GM13977 (cell line): ENCODE results near the gene OR10A5.
"Not testable (repeated sequence)": the region's sequence is repeated elsewhere in the genome, so short reads cannot be mapped to it uniquely, and the experiment has no call there.

Experiments used
- DNase-seq: peaks from one replicate; pipeline ENCODE4 v3.0.0; 2012; ENCODE audit warnings: low spot score
- in situ Hi-C: fragments of 300-500 bp; cut with MboI; formaldehyde crosslinking; loops from one replicate; pipeline ENCODE4 v1.12.0; 2022; ENCODE audit warnings: low sequenced_read_pairs, low pct_unique_long_range_greater_than_20kb, mixed read lengths, inconsistent platforms; ENCODE audit not compliant: unreplicated experiment
- TF ChIP-seq, protein P1 (sequence below): IDR thresholded peaks from 2 replicates; pipeline ENCODE4 v1.5.1; 2012; ENCODE audit warnings: mild to moderate bottlenecking, control low read depth; ENCODE audit not compliant: insufficient read depth; ENCODE audit errors: extremely low read depth, missing control alignments

Gene OR10A5

DNA sequence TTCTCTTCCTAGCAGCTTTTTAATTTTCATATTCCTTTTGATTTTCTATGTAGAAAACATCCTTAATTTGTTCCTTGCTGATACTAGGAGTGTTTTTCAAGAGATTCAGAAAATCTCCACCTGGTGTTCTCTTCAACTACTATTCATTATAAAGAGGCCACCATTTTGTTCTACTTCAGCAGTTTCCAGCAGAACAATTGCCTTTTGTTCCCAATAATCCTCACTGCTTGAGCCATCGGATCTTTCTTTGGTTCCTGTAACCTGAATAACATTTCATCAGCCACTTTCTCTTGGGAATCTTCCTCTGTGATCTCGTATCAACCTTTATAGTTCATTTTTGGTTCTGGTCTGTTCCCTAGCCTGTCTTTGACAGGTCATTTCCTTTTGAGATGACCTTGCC lies 1.8 kb upstream of the OR10A5 start:
- in situ Hi-C loops, result no loop called here
- TF ChIP-seq, protein P1, sequence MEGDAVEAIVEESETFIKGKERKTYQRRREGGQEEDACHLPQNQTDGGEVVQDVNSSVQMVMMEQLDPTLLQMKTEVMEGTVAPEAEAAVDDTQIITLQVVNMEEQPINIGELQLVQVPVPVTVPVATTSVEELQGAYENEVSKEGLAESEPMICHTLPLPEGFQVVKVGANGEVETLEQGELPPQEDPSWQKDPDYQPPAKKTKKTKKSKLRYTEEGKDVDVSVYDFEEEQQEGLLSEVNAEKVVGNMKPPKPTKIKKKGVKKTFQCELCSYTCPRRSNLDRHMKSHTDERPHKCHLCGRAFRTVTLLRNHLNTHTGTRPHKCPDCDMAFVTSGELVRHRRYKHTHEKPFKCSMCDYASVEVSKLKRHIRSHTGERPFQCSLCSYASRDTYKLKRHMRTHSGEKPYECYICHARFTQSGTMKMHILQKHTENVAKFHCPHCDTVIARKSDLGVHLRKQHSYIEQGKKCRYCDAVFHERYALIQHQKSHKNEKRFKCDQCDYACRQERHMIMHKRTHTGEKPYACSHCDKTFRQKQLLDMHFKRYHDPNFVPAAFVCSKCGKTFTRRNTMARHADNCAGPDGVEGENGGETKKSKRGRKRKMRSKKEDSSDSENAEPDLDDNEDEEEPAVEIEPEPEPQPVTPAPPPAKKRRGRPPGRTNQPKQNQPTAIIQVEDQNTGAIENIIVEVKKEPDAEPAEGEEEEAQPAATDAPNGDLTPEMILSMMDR, result no peak
- DNase-seq, result no peak

DNA sequence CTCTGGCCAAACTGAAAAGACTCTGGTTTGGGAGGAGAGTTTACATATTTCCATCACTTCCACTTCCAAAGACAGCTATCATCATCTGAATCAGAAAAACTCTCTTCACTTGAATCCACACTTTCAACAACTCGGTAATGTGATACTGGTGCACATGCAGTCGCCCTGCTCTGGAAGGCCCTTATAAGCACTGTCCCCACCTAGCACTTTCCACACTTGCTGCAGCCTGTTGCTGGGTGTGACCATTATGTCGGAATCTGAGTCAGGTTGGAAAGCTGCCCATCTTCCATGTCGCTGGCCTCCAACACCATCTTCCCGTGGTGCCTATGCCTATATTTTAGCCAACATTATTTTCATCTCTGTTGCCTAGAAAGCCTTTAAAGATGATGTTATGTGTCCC lies 1.1 kb upstream of the OR10A5 start:
- TF ChIP-seq, protein P1, result no peak
- DNase-seq, result no peak
- in situ Hi-C loops, result no loop called here

DNA sequence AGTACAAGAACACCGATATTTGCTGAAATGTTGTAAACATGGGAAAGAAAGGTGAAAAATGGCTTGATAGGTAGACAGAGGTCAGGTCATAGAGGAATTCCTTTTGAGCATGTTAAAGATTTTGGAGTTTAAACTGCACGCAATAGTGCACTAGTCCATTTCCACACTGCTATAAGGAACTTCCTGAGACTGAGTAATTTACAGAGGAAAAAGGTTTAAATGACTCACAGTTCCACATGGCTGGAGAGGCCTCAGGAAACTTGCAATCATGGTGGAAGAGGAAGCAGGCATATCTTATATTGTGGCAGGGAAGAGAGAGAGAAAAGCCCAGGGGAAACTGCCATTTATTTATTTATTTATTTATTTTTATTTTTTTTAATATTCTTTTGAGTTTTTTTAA lies 5.0 kb downstream of the OR10A5 start:
- no peak for DNase-seq
- in situ Hi-C loops, result no loop called here
- TF ChIP-seq, protein P1, result no peak

DNA sequence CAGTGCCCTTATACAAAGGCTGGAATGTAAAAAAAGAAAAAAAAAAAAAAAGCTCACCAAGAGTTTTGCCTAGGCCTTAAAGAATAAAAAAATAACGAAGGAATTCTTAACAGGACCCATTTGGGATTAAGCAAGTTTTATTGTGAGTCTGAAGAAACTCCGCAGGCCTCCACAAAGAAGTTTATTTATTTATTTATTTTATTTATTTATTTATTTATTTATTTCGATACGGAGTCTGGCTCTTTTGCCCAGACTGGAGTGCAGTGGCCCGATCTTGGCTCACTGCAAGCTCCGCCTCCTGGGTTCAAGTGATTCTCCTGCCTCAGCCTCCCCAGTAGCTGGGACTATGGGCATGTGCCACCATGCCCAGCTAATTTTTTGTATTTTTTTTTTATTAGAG lies 9.3 kb downstream of the OR10A5 start:
- in situ Hi-C loops, DNase-seq: not testable (repeated sequence)

DNA sequence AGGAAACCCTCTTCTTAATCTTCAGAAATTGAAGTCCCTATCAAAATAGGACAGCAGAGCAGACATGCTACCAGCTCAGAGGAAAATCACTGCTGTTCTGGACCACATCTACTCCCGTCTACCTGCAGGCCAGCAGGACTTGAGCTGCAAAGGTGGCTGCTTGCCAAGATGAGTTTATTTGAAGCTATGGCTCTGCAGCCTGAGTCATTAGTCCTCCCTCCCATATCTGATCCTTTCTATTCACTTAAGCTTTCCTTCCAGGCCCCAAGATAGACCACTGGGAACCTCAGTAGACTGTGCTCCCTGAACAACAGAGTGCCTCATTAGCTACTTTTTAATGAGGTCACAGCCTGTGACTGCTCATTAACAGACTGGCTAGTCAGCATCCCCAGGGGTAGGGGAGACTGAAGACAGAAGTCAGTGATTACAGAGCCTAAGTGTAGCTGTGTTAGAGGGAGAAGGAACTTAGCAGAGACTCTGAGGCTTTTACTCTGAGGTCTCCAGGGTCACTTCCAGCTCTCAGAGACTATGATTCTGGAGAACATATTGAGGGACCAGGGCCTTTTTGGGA lies 10.6 kb downstream of the OR10A5 start:
- TF ChIP-seq, protein P1, result no peak
- DNase-seq, result no peak
- in situ Hi-C loops, result no loop called here

DNA sequence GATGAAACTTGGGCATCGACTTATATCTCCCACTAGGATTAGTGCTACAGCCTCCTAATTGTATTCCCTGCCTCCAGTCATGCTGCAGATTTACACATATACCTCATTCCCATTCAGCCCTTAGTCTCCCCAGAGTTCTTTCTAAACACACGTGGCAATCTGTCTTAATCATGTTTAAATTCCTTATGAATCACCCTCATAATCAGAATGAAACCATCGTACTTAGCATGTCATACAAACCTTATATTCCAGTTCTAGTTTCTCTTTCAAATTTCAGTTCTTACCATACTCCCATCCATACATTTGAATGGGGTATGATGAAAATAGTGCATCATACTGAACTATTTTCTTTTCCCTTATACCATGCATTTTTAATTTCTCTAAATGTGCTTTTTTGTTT lies 11.4 kb downstream of the OR10A5 start:
- DNase-seq, result peak; percentile 22
- in situ Hi-C loops, result no loop called here
- TF ChIP-seq, protein P1, result no peak

DNA sequence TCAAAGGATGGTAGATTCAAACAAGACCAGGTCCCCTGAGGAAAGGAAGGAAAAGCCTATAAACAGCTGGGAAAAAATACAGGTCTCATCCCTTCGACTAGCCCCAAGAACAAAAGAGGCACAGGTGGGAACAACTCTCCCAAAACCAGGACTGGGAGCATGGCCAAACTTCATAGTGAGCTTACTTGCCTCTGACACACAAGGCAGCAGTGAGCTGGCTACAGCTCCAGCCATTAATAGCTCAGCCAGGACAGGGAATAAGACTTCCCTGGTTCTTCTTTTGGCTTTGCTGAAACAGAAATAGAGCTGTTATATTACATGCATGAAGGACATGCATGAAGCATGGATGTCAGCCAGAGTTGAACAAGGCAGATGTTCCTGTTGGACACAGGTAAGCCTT lies 17.5 kb downstream of the OR10A5 start, which contains the start of gene OR10A2:
Gene OR10A2, plus strand, starts transcription at position 97 of the 400 bp plus-strand sequence. CDS start 6,698 bp downstream, outside the sequence.
- TF ChIP-seq, protein P1, result no peak
- in situ Hi-C loops, result no loop called here
- no peak for DNase-seq
